ENCODE results near the gene BLVRA. TPM values are rescaled to one million over a fixed set of nuclear protein-coding genes. Genes with fewer than 3 reads are reported as not detected.

Gene BLVRA
- total RNA-seq, 3 donors from 2014 or later (not counting 1 experiment from before 2014, with no cell fraction given) = 19.8 to 25.6 (median 20.9) TPM

GRCh38 chr7:43747328-43748105, 11.0 kb upstream of the BLVRA start:
- no peak overlapping the region for H3K4me3 Mint-ChIP-seq
- 94% methylated on average over 7 of the region's 9 CpGs for WGBS (ENCODE audit: insufficient coverage)
- H3K9me3 ChIP-seq (ENCODE audit: control insufficient read depth, insufficient read depth, low read length) = no peaks in the 10 kb centered on the region
- H3K27ac ChIP-seq (ENCODE audit: low read length) = no peak overlapping the region
- no peaks in the 10 kb centered on the region for H3K36me3 ChIP-seq (ENCODE audit: control insufficient read depth, insufficient read depth, low read length)
- H3K27me3 Mint-ChIP-seq (ENCODE audit: low read depth in 2 of 2) = peaks cover 6 to 7% of the 10 kb centered on the region in 2 donors
- H3K27ac Mint-ChIP-seq = no peak overlapping the region
- H3K27me3 ChIP-seq (ENCODE audit: control insufficient read depth, insufficient read depth, low read length) = no peaks in the 10 kb centered on the region
- no peak for DNase-seq
- H3K9me3 Mint-ChIP-seq = no peaks in the 10 kb centered on the region
- ATAC-seq = no peak
- no peak for TF ChIP-seq CTCF (IDR thresholded peaks at IDR 0.05)
- H3K4me1 Mint-ChIP-seq = no peaks in the 10 kb centered on the region
- H3K36me3 Mint-ChIP-seq = no peaks in the 10 kb centered on the region
- H3K4me1 ChIP-seq (ENCODE audit: control insufficient read depth, insufficient read depth, low read length) = no peaks in the 10 kb centered on the region
- intact Hi-C loops (cut with micrococcal nuclease) = no loop called here
- H3K4me3 ChIP-seq (ENCODE audit: low read length) = no peak overlapping the region

- TF ChIP-seq CTCF (IDR thresholded peaks at IDR 0.05) = no peak
- H3K4me3 Mint-ChIP-seq = no peak overlapping the region
Observed at GRCh38 chr7:43749383-43749940, 9.0 kb upstream of the BLVRA start.

GRCh38 chr7:43750016-43750887, 8.2 kb upstream of the BLVRA start:
- Mint-ChIP-seq H3K36me3 (no peaks in the 10 kb centered on the region), H3K27me3 (ENCODE audit: low read depth in 2 of 2) (peaks cover 7 to 9% of the 10 kb centered on the region in 2 donors), H3K4me3 (no peak overlapping the region), H3K27ac (no peak overlapping the region), H3K9me3 (no peaks in the 10 kb centered on the region), H3K4me1 (no peaks in the 10 kb centered on the region)
- ATAC-seq = no peak
- Histone ChIP-seq H3K27ac (ENCODE audit: low read length) (no peak overlapping the region), H3K4me1 (ENCODE audit: control insufficient read depth, insufficient read depth, low read length) (no peaks in the 10 kb centered on the region), H3K27me3 (ENCODE audit: control insufficient read depth, insufficient read depth, low read length) (no peaks in the 10 kb centered on the region), H3K36me3 (ENCODE audit: control insufficient read depth, insufficient read depth, low read length) (no peaks in the 10 kb centered on the region), H3K4me3 (ENCODE audit: low read length) (no peak overlapping the region), H3K9me3 (ENCODE audit: control insufficient read depth, insufficient read depth, low read length) (no peaks in the 10 kb centered on the region)
- no peak for DNase-seq
- TF ChIP-seq CTCF (IDR thresholded peaks at IDR 0.05) = no peak
- intact Hi-C loops (cut with micrococcal nuclease) = no loop called here
- WGBS (ENCODE audit: insufficient coverage) = 87% methylated on average over 14 of the region's 14 CpGs

More at GRCh38 chr7:43749383-43749940, 9.0 kb upstream of the BLVRA start:
- DNase-seq (no peak), ATAC-seq (no peak)
- Histone ChIP-seq H3K27me3 (ENCODE audit: control insufficient read depth, insufficient read depth, low read length) (no peaks in the 10 kb centered on the region), H3K9me3 (ENCODE audit: control insufficient read depth, insufficient read depth, low read length) (no peaks in the 10 kb centered on the region), H3K27ac (ENCODE audit: low read length) (no peak overlapping the region), H3K4me3 (ENCODE audit: low read length) (no peak overlapping the region), H3K36me3 (ENCODE audit: control insufficient read depth, insufficient read depth, low read length) (no peaks in the 10 kb centered on the region), H3K4me1 (ENCODE audit: control insufficient read depth, insufficient read depth, low read length) (no peaks in the 10 kb centered on the region)
- intact Hi-C loops (cut with micrococcal nuclease) = no loop called here
- WGBS (ENCODE audit: insufficient coverage) = 69% methylated on average over 5 of the region's 5 CpGs
- Mint-ChIP-seq H3K36me3 (no peaks in the 10 kb centered on the region), H3K9me3 (no peaks in the 10 kb centered on the region), H3K27me3 (ENCODE audit: low read depth in 2 of 2) (peaks cover 7% of the 10 kb centered on the region in 2 donors), H3K4me1 (no peaks in the 10 kb centered on the region), H3K27ac (no peak overlapping the region)
